ENCODE results near the gene NUP98.

NUP98 gene

DNA sequence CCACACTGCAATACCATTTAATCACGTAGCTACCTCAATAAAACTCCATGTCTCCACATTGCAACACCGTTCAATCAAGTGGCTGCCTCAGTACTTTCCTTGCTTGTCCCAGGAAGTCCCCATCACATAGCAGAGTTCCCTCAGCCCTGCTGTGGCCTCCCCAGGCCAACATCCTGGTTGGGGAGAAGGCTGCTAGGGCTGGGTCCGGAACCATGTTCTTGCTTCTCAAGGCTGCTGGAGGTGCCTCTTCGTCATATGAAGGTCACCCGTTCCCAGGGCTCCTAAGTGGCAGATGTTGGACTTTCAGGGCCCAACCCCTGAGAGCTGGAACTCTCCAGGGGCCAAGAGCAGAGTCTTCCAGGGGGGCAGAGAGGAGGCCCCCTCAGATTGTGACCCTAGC, 158.8 kb downstream of the NUP98 start:
- no peak for DNase-seq (ENCODE audit: low read depth, low spot score)
- H3K4me3 ChIP-seq (ENCODE audit: insufficient read length, low read depth): no peak overlapping the region
- H3K9ac ChIP-seq (ENCODE audit: insufficient read length, low read depth): no peak overlapping the region
- H3K27me3 ChIP-seq (ENCODE audit: insufficient read depth, insufficient read length): peaks cover 10% of the 10 kb centered on the region
- no peaks in the 10 kb centered on the region for H3K9me3 ChIP-seq (ENCODE audit: insufficient read depth, low read length)
- peaks cover 3% of the 10 kb centered on the region for H3K4me1 ChIP-seq (ENCODE audit: insufficient read depth, insufficient read length)
- TF ChIP-seq ZNF274 (IDR thresholded peaks at IDR 0.05; ENCODE audit: low read depth, low read length) (no peak), YY1 (IDR thresholded peaks at IDR 0.05; ENCODE audit: insufficient read depth, insufficient read length) (no peak), SUZ12 (IDR thresholded peaks at IDR 0.05; ENCODE audit: extremely low read depth, insufficient read depth, insufficient read length) (no peak)
- no peaks in the 10 kb centered on the region for H3K36me3 ChIP-seq (ENCODE audit: insufficient read depth, insufficient read length, low read length)

GRCh38 chr11:3637201-3637600, 160.2 kb downstream of the NUP98 start:
- Histone ChIP-seq H3K9ac (ENCODE audit: insufficient read length, low read depth) (no peak overlapping the region), H3K36me3 (ENCODE audit: insufficient read depth, insufficient read length, low read length) (no peaks in the 10 kb centered on the region), H3K9me3 (ENCODE audit: insufficient read depth, low read length) (no peaks in the 10 kb centered on the region), H3K4me1 (ENCODE audit: insufficient read depth, insufficient read length) (no peaks in the 10 kb centered on the region), H3K4me3 (ENCODE audit: insufficient read length, low read depth) (no peak overlapping the region), H3K27me3 (ENCODE audit: insufficient read depth, insufficient read length) (peaks cover 10% of the 10 kb centered on the region)
- no peak for DNase-seq (ENCODE audit: low read depth, low spot score)
- TF ChIP-seq ZNF274 (IDR thresholded peaks at IDR 0.05; ENCODE audit: low read depth, low read length): no peak
- no peak for TF ChIP-seq YY1 (IDR thresholded peaks at IDR 0.05; ENCODE audit: insufficient read depth, insufficient read length)
- TF ChIP-seq SUZ12 (IDR thresholded peaks at IDR 0.05; ENCODE audit: extremely low read depth, insufficient read depth, insufficient read length): no peak

DNA sequence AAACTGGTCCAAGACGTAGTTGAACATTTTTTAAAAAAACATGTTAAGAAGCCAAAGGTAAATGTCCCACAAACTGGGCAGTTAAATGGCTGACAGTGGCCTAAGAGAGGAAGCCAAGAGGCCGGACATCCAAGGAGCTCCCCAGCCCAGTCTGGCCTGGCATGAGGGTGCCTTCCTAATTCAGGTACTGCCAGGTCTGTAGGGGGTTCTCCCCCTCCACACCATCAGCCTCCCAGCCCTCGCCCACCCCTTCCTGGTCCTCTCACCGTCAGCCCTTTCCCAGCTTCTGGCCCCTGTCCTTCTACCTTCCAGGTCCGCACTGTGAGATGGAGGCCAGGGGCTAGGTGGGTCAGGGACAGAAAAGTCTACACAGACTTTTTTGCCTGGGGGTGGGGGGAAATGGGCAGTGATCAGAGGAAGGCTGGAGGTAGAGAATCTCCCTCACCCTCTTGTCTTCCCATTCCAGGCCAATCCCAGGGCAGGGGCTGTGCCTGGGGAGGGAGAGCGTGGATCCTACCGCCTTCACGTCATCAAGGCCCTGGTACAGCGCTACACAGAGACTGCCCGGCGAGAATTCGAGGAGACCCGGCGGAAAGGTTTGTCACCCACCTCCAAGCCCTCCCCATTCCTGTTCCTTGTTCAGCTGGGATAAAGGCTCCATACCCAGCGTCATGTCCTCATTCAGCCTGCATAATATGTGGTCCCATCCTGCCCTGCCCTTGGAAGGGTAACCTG, 161.5 kb downstream of the NUP98 start:
- H3K9ac ChIP-seq (ENCODE audit: insufficient read length, low read depth): no peak overlapping the region

GRCh38 chr11:3632070-3632660, 165.2 kb downstream of the NUP98 start:
- no peak overlapping the region for H3K9ac ChIP-seq (ENCODE audit: insufficient read length, low read depth)
- TF ChIP-seq YY1 (IDR thresholded peaks at IDR 0.05; ENCODE audit: insufficient read depth, insufficient read length): no peak
- no peaks in the 10 kb centered on the region for H3K36me3 ChIP-seq (ENCODE audit: insufficient read depth, insufficient read length, low read length)
- H3K4me1 ChIP-seq (ENCODE audit: insufficient read depth, insufficient read length): no peaks in the 10 kb centered on the region
- no peak for DNase-seq (ENCODE audit: low read depth, low spot score)
- H3K4me3 ChIP-seq (ENCODE audit: insufficient read length, low read depth): no peak overlapping the region
- no peaks in the 10 kb centered on the region for H3K9me3 ChIP-seq (ENCODE audit: insufficient read depth, low read length)
- H3K27me3 ChIP-seq (ENCODE audit: insufficient read depth, insufficient read length): no peaks in the 10 kb centered on the region

More for the DNA sequence above, 161.5 kb downstream of the NUP98 start:
- DNase-seq (ENCODE audit: low read depth, low spot score): no peak
- no peak for TF ChIP-seq YY1 (IDR thresholded peaks at IDR 0.05; ENCODE audit: insufficient read depth, insufficient read length)
- no peak for TF ChIP-seq ZNF274 (IDR thresholded peaks at IDR 0.05; ENCODE audit: low read depth, low read length)
- TF ChIP-seq SUZ12 (IDR thresholded peaks at IDR 0.05; ENCODE audit: extremely low read depth, insufficient read depth, insufficient read length): no peak
- Histone ChIP-seq H3K36me3 (ENCODE audit: insufficient read depth, insufficient read length, low read length) (no peaks in the 10 kb centered on the region), H3K27me3 (ENCODE audit: insufficient read depth, insufficient read length) (peaks cover 1% of the 10 kb centered on the region), H3K4me1 (ENCODE audit: insufficient read depth, insufficient read length) (no peaks in the 10 kb centered on the region), H3K4me3 (ENCODE audit: insufficient read length, low read depth) (no peak overlapping the region), H3K9me3 (ENCODE audit: insufficient read depth, low read length) (no peaks in the 10 kb centered on the region)

DNA sequence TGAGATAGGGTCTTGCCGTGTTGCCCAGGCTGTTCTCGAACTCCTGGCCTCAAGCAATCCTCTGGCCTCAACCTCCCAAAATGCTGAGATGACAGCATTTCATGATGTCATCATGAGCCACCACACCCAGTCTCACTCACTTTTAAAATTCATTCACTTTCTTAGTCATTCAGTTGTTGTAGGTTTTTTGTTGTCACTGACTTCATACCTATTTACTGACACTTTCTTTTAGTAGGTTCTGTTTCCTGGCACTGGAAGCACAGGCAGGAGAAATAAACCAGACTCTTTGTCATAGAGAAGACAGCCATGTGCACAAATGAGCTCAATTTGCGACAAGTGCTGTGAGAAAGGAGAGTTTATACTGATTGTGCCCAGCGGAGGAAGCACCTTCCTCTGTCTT, 166.0 kb downstream of the NUP98 start:
- Histone ChIP-seq H3K36me3 (ENCODE audit: insufficient read depth, insufficient read length, low read length) (no peaks in the 10 kb centered on the region), H3K4me1 (ENCODE audit: insufficient read depth, insufficient read length) (no peaks in the 10 kb centered on the region), H3K9me3 (ENCODE audit: insufficient read depth, low read length) (no peaks in the 10 kb centered on the region), H3K9ac (ENCODE audit: insufficient read length, low read depth) (no peak overlapping the region), H3K4me3 (ENCODE audit: insufficient read length, low read depth) (no peak overlapping the region), H3K27me3 (ENCODE audit: insufficient read depth, insufficient read length) (no peaks in the 10 kb centered on the region)
- no peak for TF ChIP-seq SUZ12 (IDR thresholded peaks at IDR 0.05; ENCODE audit: extremely low read depth, insufficient read depth, insufficient read length)
- no peak for TF ChIP-seq YY1 (IDR thresholded peaks at IDR 0.05; ENCODE audit: insufficient read depth, insufficient read length)
- no peak for TF ChIP-seq ZNF274 (IDR thresholded peaks at IDR 0.05; ENCODE audit: low read depth, low read length)
- DNase-seq (ENCODE audit: low read depth, low spot score): no peak

GRCh38 chr11:3627291-3627690, 170.1 kb downstream of the NUP98 start:
- H3K27me3 ChIP-seq (ENCODE audit: insufficient read depth, insufficient read length): no peaks in the 10 kb centered on the region
- H3K4me3 ChIP-seq (ENCODE audit: insufficient read length, low read depth): no peak overlapping the region
- no peaks in the 10 kb centered on the region for H3K4me1 ChIP-seq (ENCODE audit: insufficient read depth, insufficient read length)
- DNase-seq (ENCODE audit: low read depth, low spot score): no peak
- H3K36me3 ChIP-seq (ENCODE audit: insufficient read depth, insufficient read length, low read length): no peaks in the 10 kb centered on the region
- H3K9me3 ChIP-seq (ENCODE audit: insufficient read depth, low read length): no peaks in the 10 kb centered on the region
- no peak for TF ChIP-seq YY1 (IDR thresholded peaks at IDR 0.05; ENCODE audit: insufficient read depth, insufficient read length)
- H3K9ac ChIP-seq (ENCODE audit: insufficient read length, low read depth): no peak overlapping the region

- no peaks in the 10 kb centered on the region for H3K4me1 ChIP-seq (ENCODE audit: insufficient read depth, insufficient read length)
- DNase-seq (ENCODE audit: low read depth, low spot score): no peak
Measured at GRCh38 chr11:3626250-3626960, 170.9 kb downstream of the NUP98 start.

More at GRCh38 chr11:3626250-3626960, 170.9 kb downstream of the NUP98 start:
- Histone ChIP-seq H3K9ac (ENCODE audit: insufficient read length, low read depth) (no peak overlapping the region), H3K9me3 (ENCODE audit: insufficient read depth, low read length) (no peaks in the 10 kb centered on the region), H3K4me3 (ENCODE audit: insufficient read length, low read depth) (no peak overlapping the region), H3K36me3 (ENCODE audit: insufficient read depth, insufficient read length, low read length) (no peaks in the 10 kb centered on the region), H3K27me3 (ENCODE audit: insufficient read depth, insufficient read length) (no peaks in the 10 kb centered on the region)
- no peak for TF ChIP-seq SUZ12 (IDR thresholded peaks at IDR 0.05; ENCODE audit: extremely low read depth, insufficient read depth, insufficient read length)
- TF ChIP-seq YY1 (IDR thresholded peaks at IDR 0.05; ENCODE audit: insufficient read depth, insufficient read length): no peak
- TF ChIP-seq ZNF274 (IDR thresholded peaks at IDR 0.05; ENCODE audit: low read depth, low read length): no peak
